Parathyroid adenoma (tissue), 2 donors: ENCODE results near the gene LBP.

Source experiments
- H2AFZ ChIP-seq: fragments of 300-600 bp; sonication (generic); one replicate; pipeline ENCODE4 v1.7.0; 2017; ENCODE audit warnings: antibody characterized with exemption, mild to moderate bottlenecking
- H3K27ac ChIP-seq: fragments of 300-600 bp; sonication (generic); one replicate; pipeline ENCODE4 v1.7.0; 2017
- H3K27me3 ChIP-seq: fragments of 300-600 bp; sonication (generic); one replicate; pipeline ENCODE4 v1.7.0; 2017; ENCODE audit warnings: low read length; ENCODE audit not compliant: control insufficient read depth, insufficient read depth
- H3K36me3 ChIP-seq: fragments of 300-600 bp; sonication (generic); one replicate; pipeline ENCODE4 v1.7.0; 2017; ENCODE audit warnings: low read length; ENCODE audit not compliant: control insufficient read depth, insufficient read depth
- H3K4me1 ChIP-seq: fragments of 300-600 bp; sonication (generic); one replicate; pipeline ENCODE4 v1.7.0; 2017; ENCODE audit warnings: control low read depth
- H3K4me2 ChIP-seq: fragments of 300-600 bp; sonication (generic); one replicate; pipeline ENCODE4 v1.7.0; 2017; ENCODE audit warnings: low read length
- H3K4me3 ChIP-seq: fragments of 300-600 bp; sonication (generic); one replicate; pipeline ENCODE4 v1.7.0; 2017; ENCODE audit warnings: low read depth, low read length
- H3K79me2 ChIP-seq: fragments of 300-600 bp; sonication (generic); one replicate; pipeline ENCODE4 v1.7.0; 2017; ENCODE audit warnings: control low read depth
- H3K9ac ChIP-seq: fragments of 300-600 bp; sonication (generic); one replicate; pipeline ENCODE4 v1.7.0; 2017; ENCODE audit warnings: mild to moderate bottlenecking
- H3K9me3 ChIP-seq: fragments of 300-600 bp; sonication (generic); one replicate; pipeline ENCODE4 v1.7.0; 2017; ENCODE audit warnings: low read length; ENCODE audit not compliant: control insufficient read depth
- CTCF ChIP-seq: fragments of 300-600 bp; sonication (generic); IDR thresholded peaks from one replicate; pipeline ENCODE4 v1.7.0; 2017; ENCODE audit warnings: antibody characterized with exemption, mild to moderate bottlenecking
- donor health status: primary hyperparathyroidism.

The LBP gene

GRCh38 chr20:38305541-38305940, 40.7 kb upstream of the LBP start:
- Histone ChIP-seq H3K79me2 (no peaks in the 10 kb centered on the region), H3K4me2 (no peak overlapping the region), H3K27me3 (no peaks in the 10 kb centered on the region), H3K4me3 (no peak overlapping the region), H3K9ac (no peak overlapping the region), H3K4me1 (no peaks in the 10 kb centered on the region), H2AFZ (no peak overlapping the region), H3K9me3 (no peaks in the 10 kb centered on the region), H3K36me3 (no peaks in the 10 kb centered on the region), H3K27ac (no peak overlapping the region)
- no peak for TF ChIP-seq CTCF

- Histone ChIP-seq H3K9me3 (no peaks in the 10 kb centered on the region), H3K27ac (no peak overlapping the region), H3K9ac (no peak overlapping the region), H3K79me2 (no peaks in the 10 kb centered on the region), H3K4me2 (no peak overlapping the region), H3K27me3 (no peaks in the 10 kb centered on the region), H3K4me3 (no peak overlapping the region), H2AFZ (no peak overlapping the region), H3K36me3 (no peaks in the 10 kb centered on the region), H3K4me1 (no peaks in the 10 kb centered on the region)
- no peak for TF ChIP-seq CTCF
Measured at GRCh38 chr20:38306379-38306778, 39.9 kb upstream of the LBP start.

- no peaks in the 10 kb centered on the region for H3K4me1 ChIP-seq
- no peak overlapping the region for H2AFZ ChIP-seq
- H3K4me3 ChIP-seq, result no peak overlapping the region
- no peaks in the 10 kb centered on the region for H3K27me3 ChIP-seq
- H3K9ac ChIP-seq, result no peak overlapping the region
- no peaks in the 10 kb centered on the region for H3K36me3 ChIP-seq
- TF ChIP-seq CTCF, result no peak
- H3K4me2 ChIP-seq, result no peak overlapping the region
- no peaks in the 10 kb centered on the region for H3K9me3 ChIP-seq
- no peaks in the 10 kb centered on the region for H3K79me2 ChIP-seq
- H3K27ac ChIP-seq, result no peak overlapping the region
Measured at GRCh38 chr20:38307371-38308046, 38.8 kb upstream of the LBP start.

- H3K27me3 ChIP-seq, result no peaks in the 10 kb centered on the region
- no peak overlapping the region for H3K9ac ChIP-seq
- TF ChIP-seq CTCF, result no peak
- H3K9me3 ChIP-seq, result no peaks in the 10 kb centered on the region
- no peak overlapping the region for H3K4me3 ChIP-seq
- no peak overlapping the region for H2AFZ ChIP-seq
- no peak overlapping the region for H3K4me2 ChIP-seq
- H3K79me2 ChIP-seq, result no peaks in the 10 kb centered on the region
- no peaks in the 10 kb centered on the region for H3K4me1 ChIP-seq
- H3K27ac ChIP-seq, result no peak overlapping the region
- H3K36me3 ChIP-seq, result no peaks in the 10 kb centered on the region
Measured at GRCh38 chr20:38308047-38308438, 38.2 kb upstream of the LBP start.

GRCh38 chr20:38308447-38308846, 37.8 kb upstream of the LBP start:
- Histone ChIP-seq H3K4me1 (no peaks in the 10 kb centered on the region), H3K27me3 (no peaks in the 10 kb centered on the region), H3K9ac (no peak overlapping the region), H3K79me2 (no peaks in the 10 kb centered on the region), H3K27ac (no peak overlapping the region), H2AFZ (no peak overlapping the region), H3K4me2 (no peak overlapping the region), H3K9me3 (no peaks in the 10 kb centered on the region), H3K36me3 (no peaks in the 10 kb centered on the region), H3K4me3 (no peak overlapping the region)
- TF ChIP-seq CTCF, result no peak
